ENCODE measurements around the gene ARHGAP23.
"Not testable (repeated sequence)": the region's sequence is repeated elsewhere in the genome, so short reads cannot be mapped to it uniquely, and the experiment has no call there.

GRCh38 chr17:38489774-38490173 lies 61.5 kb downstream of the ARHGAP23 start:
- TF ChIP-seq CTCF, POLR2A (IDR thresholded peaks at IDR 0.05): not testable (repeated sequence)
